Karpas-422 (cell line): ENCODE measurements around the gene NT5DC1. TPM values are rescaled to one million over a fixed set of nuclear protein-coding genes. Genes with fewer than 3 reads are reported as not detected.
"Not testable (repeated sequence)": the region's sequence is repeated elsewhere in the genome, so short reads cannot be mapped to it uniquely, and the experiment has no call there.

Source experiments
- DNase-seq: peaks from one replicate; pipeline ENCODE4 v3.0.0-alpha.2; 2015
- H2AFZ ChIP-seq: fragments of 200-600 bp; sonication (generic); 2 replicates; pipeline ENCODE4 v1.6.1; 2014; ENCODE audit warnings: antibody characterized with exemption, low read length, mixed read lengths
- H3K27ac ChIP-seq: fragments of 200-600 bp; sonication (generic); 2 replicates; pipeline ENCODE4 v1.5.1; 2014; ENCODE audit warnings: mild to moderate bottlenecking, low read length, moderate library complexity
- H3K27me3 ChIP-seq: fragments of 200-600 bp; sonication (generic); 2 replicates; pipeline ENCODE4 v1.6.1; 2014; ENCODE audit warnings: low read length, mixed read lengths
- H3K36me3 ChIP-seq: fragments of 200-600 bp; sonication (generic); 2 replicates; pipeline ENCODE4 v1.6.1; 2014; ENCODE audit warnings: low read length, mixed read lengths; ENCODE audit not compliant: insufficient read depth
- H3K4me1 ChIP-seq: fragments of 200-600 bp; sonication (generic); 2 replicates; pipeline ENCODE4 v1.6.1; 2014; ENCODE audit warnings: mild to moderate bottlenecking, low read length, mixed read lengths
- H3K4me2 ChIP-seq: fragments of 200-600 bp; sonication (generic); 2 replicates; pipeline ENCODE4 v1.6.1; 2014; ENCODE audit warnings: low read length, low read depth, mild to moderate bottlenecking; ENCODE audit not compliant: poor library complexity, severe bottlenecking
- H3K4me3 ChIP-seq: fragments of 200-600 bp; sonication (generic); 2 replicates; pipeline ENCODE4 v1.5.1; 2014; ENCODE audit warnings: mild to moderate bottlenecking, antibody characterized with exemption, low read length, mixed read lengths
- H3K79me2 ChIP-seq: fragments of 200-600 bp; sonication (generic); 2 replicates; pipeline ENCODE4 v1.6.1; 2014; ENCODE audit warnings: mild to moderate bottlenecking, low read length, mixed read lengths
- H3K9ac ChIP-seq: fragments of 200-600 bp; sonication (generic); 2 replicates; pipeline ENCODE4 v1.6.0; 2014; ENCODE audit warnings: low read length
- H3K9me2 ChIP-seq: fragments of 200-600 bp; sonication (generic), shearing (Covaris generic); replicated peaks from 2 replicates; pipeline ENCODE4 v1.6.0; 2014; ENCODE audit warnings: mild to moderate bottlenecking, low read length, moderate library complexity; ENCODE audit not compliant: insufficient read depth
- H3K9me3 ChIP-seq: fragments of 300-700, 200-600 bp; sonication (generic); 2 replicates; pipeline ENCODE4 v1.6.1; 2014; ENCODE audit warnings: low read length, mixed read lengths
- H4K20me1 ChIP-seq: fragments of 200-600 bp; sonication (generic); 2 replicates; pipeline ENCODE4 v1.6.1; 2014; ENCODE audit warnings: mild to moderate bottlenecking, antibody characterized with exemption, low read length, low read depth; ENCODE audit not compliant: insufficient read depth
- total RNA-seq: library from RNA; depleted of rRNA; stranded (reverse); fragments of >200 nt; shearing (Covaris generic); gene quantifications from 2 replicates; pipeline ENCODE4 v1.2.3, GENCODE V29; 2014; ENCODE audit warnings: low replicate concordance

NT5DC1 gene
- total RNA-seq, 1 experiment from 2014 or later = 3.0 TPM

- H3K9me3 ChIP-seq = no peaks in the 10 kb centered on the region
- no peaks in the 10 kb centered on the region for H3K9me2 ChIP-seq
- H3K9ac ChIP-seq = no peak overlapping the region
- H3K4me3 ChIP-seq = no peak overlapping the region
- H3K4me1 ChIP-seq = peaks cover 3% of the 10 kb centered on the region; the same call in 1 of the 2 replicates
- no peaks in the 10 kb centered on the region for H4K20me1 ChIP-seq
- DNase-seq = no peak
- H3K27me3 ChIP-seq = no peaks in the 10 kb centered on the region
- no peak overlapping the region for H2AFZ ChIP-seq
- H3K27ac ChIP-seq = no peak overlapping the region
- no peaks in the 10 kb centered on the region for H3K79me2 ChIP-seq
- H3K4me2 ChIP-seq = no peak overlapping the region
- H3K36me3 ChIP-seq = no peaks in the 10 kb centered on the region
Measured at GRCh38 chr6:116078945-116079344, 21.7 kb upstream of the NT5DC1 start.

- H3K9me2 ChIP-seq = no peaks in the 10 kb centered on the region
- no peak overlapping the region for H3K9ac ChIP-seq
- no peak overlapping the region for H3K27ac ChIP-seq
- no peaks in the 10 kb centered on the region for H3K27me3 ChIP-seq
- no peaks in the 10 kb centered on the region for H3K9me3 ChIP-seq
- H3K4me1 ChIP-seq = no peaks in the 10 kb centered on the region
- DNase-seq = no peak
- no peak overlapping the region for H3K4me3 ChIP-seq
- no peak overlapping the region for H2AFZ ChIP-seq
- no peaks in the 10 kb centered on the region for H4K20me1 ChIP-seq
- H3K4me2 ChIP-seq = no peak overlapping the region
- H3K36me3 ChIP-seq = no peaks in the 10 kb centered on the region
- H3K79me2 ChIP-seq = no peaks in the 10 kb centered on the region
Measured at GRCh38 chr6:116083052-116083451, 17.6 kb upstream of the NT5DC1 start.

- no peak for DNase-seq
- Histone ChIP-seq H3K27ac (no peak overlapping the region), H3K9me2 (no peaks in the 10 kb centered on the region), H4K20me1 (no peaks in the 10 kb centered on the region), H3K4me2 (no peak overlapping the region), H3K4me1 (no peaks in the 10 kb centered on the region), H3K9ac (no peak overlapping the region), H3K27me3 (no peaks in the 10 kb centered on the region), H3K36me3 (no peaks in the 10 kb centered on the region), H3K9me3 (no peaks in the 10 kb centered on the region), H3K79me2 (no peaks in the 10 kb centered on the region), H2AFZ (no peak overlapping the region), H3K4me3 (no peak overlapping the region)
Measured at GRCh38 chr6:116084284-116084683, 16.4 kb upstream of the NT5DC1 start.

- Histone ChIP-seq H3K4me1 (no peaks in the 10 kb centered on the region), H3K4me2 (no peak overlapping the region)
Measured at GRCh38 chr6:116087437-116088027, 13.1 kb upstream of the NT5DC1 start.

GRCh38 chr6:116088946-116089345 lies 11.7 kb upstream of the NT5DC1 start:
- H3K27ac ChIP-seq = no peak overlapping the region
- no peak for DNase-seq
- no peak overlapping the region for H3K4me3 ChIP-seq
- H3K4me1 ChIP-seq = no peaks in the 10 kb centered on the region
- no peaks in the 10 kb centered on the region for H4K20me1 ChIP-seq
- no peaks in the 10 kb centered on the region for H3K9me3 ChIP-seq
- no peaks in the 10 kb centered on the region for H3K9me2 ChIP-seq
- H2AFZ ChIP-seq = no peak overlapping the region
- H3K36me3 ChIP-seq = no peaks in the 10 kb centered on the region
- no peaks in the 10 kb centered on the region for H3K27me3 ChIP-seq
- no peaks in the 10 kb centered on the region for H3K79me2 ChIP-seq
- no peak overlapping the region for H3K9ac ChIP-seq
- no peak overlapping the region for H3K4me2 ChIP-seq

More at GRCh38 chr6:116087437-116088027, 13.1 kb upstream of the NT5DC1 start:
- Histone ChIP-seq H2AFZ (no peak overlapping the region), H3K9me3 (no peaks in the 10 kb centered on the region), H3K36me3 (no peaks in the 10 kb centered on the region), H3K27me3 (no peaks in the 10 kb centered on the region), H3K79me2 (no peaks in the 10 kb centered on the region), H3K9ac (no peak overlapping the region), H3K4me3 (no peak overlapping the region), H3K27ac (no peak overlapping the region), H3K9me2 (no peaks in the 10 kb centered on the region), H4K20me1 (no peaks in the 10 kb centered on the region)
- DNase-seq = no peak

- DNase-seq = no peak
- no peaks in the 10 kb centered on the region for H3K9me3 ChIP-seq
- H3K27ac ChIP-seq = no peak overlapping the region
- H3K4me2 ChIP-seq = no peak overlapping the region
- no peaks in the 10 kb centered on the region for H4K20me1 ChIP-seq
- H3K79me2 ChIP-seq = no peaks in the 10 kb centered on the region
- no peak overlapping the region for H3K4me3 ChIP-seq
- no peaks in the 10 kb centered on the region for H3K9me2 ChIP-seq
- no peak overlapping the region for H3K9ac ChIP-seq
- H3K36me3 ChIP-seq = no peaks in the 10 kb centered on the region
- no peak overlapping the region for H2AFZ ChIP-seq
- no peaks in the 10 kb centered on the region for H3K27me3 ChIP-seq
- no peaks in the 10 kb centered on the region for H3K4me1 ChIP-seq
Measured at GRCh38 chr6:116090251-116090650, 10.4 kb upstream of the NT5DC1 start.

GRCh38 chr6:116094041-116094440 lies 6.6 kb upstream of the NT5DC1 start:
- Histone ChIP-seq H3K9me3 (peaks cover 4% of the 10 kb centered on the region), H2AFZ (no peak overlapping the region), H3K27me3 (no peaks in the 10 kb centered on the region), H3K27ac (no peak overlapping the region), H3K79me2 (no peaks in the 10 kb centered on the region), H3K9ac (no peak overlapping the region), H3K36me3 (no peaks in the 10 kb centered on the region), H3K4me3 (no peak overlapping the region), H4K20me1 (no peaks in the 10 kb centered on the region), H3K4me2 (no peak overlapping the region), H3K4me1 (no peaks in the 10 kb centered on the region), H3K9me2 (no peaks in the 10 kb centered on the region)
- DNase-seq = no peak

GRCh38 chr6:116096048-116096759 lies 4.4 kb upstream of the NT5DC1 start:
- H3K9ac ChIP-seq, H3K4me3 ChIP-seq, H4K20me1 ChIP-seq, DNase-seq, H3K27ac ChIP-seq, H2AFZ ChIP-seq, H3K79me2 ChIP-seq, H3K9me3 ChIP-seq, H3K9me2 ChIP-seq, H3K27me3 ChIP-seq, H3K4me2 ChIP-seq, H3K36me3 ChIP-seq: not testable (repeated sequence)
- H3K4me1 ChIP-seq = peaks cover 12% of the 10 kb centered on the region
